NCI-H460 (cell line): ENCODE results near the gene TNIP1. TPM values are rescaled to one million over a fixed set of nuclear protein-coding genes. Genes with fewer than 3 reads are reported as not detected.

ENCODE experiments used
- DNase-seq: peaks from one replicate; pipeline ENCODE4 v3.0.0-alpha.2; 2016; ENCODE audit warnings: low read depth; ENCODE audit errors: extremely low read depth
- total RNA-seq: library from RNA; depleted of rRNA; stranded (reverse); fragments of >200 nt; shearing (Covaris generic); gene quantifications from 2 replicates; pipeline ENCODE4 v1.2.3, GENCODE V29; 2014

Gene TNIP1
- total RNA-seq, 1 experiment from 2014 or later, result 48.3 TPM

DNA sequence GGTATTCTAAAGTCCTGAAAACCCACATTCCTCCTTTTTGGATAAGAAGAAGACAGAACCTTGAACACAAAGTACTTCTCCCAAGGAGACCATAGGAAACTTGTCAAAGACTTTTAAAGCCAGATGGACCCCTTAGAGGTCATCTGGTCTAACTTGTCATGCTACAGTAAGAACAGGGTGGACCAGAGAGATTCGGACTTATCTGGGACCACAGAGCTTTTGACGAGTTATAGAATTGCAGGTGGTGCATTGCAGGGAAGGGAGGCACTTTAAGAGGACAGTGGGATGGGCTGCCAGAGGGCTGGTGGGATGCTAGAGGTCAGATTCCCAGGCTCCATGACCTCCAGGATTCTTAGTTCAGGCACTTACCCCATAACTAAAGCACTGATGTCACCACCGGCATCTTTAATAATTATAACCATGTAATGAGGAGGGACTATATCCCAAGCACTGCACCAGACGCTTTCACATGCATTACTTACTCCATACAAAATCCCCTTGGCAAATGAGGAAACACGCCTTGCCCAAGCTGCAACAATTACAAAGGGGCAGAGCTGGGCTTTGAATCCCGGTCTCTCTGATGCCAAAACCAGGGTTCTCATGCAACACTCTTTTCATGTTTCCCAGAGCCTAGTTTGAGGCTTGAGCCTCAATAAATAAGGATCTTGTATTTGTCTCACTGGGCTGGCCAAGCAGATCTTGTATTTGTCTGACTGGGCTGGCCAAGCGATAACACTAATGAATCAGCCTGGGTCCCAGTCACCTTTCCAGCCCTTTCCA is 73.2 kb downstream of the TNIP1 start:
- DNase-seq, result no peak

DNA sequence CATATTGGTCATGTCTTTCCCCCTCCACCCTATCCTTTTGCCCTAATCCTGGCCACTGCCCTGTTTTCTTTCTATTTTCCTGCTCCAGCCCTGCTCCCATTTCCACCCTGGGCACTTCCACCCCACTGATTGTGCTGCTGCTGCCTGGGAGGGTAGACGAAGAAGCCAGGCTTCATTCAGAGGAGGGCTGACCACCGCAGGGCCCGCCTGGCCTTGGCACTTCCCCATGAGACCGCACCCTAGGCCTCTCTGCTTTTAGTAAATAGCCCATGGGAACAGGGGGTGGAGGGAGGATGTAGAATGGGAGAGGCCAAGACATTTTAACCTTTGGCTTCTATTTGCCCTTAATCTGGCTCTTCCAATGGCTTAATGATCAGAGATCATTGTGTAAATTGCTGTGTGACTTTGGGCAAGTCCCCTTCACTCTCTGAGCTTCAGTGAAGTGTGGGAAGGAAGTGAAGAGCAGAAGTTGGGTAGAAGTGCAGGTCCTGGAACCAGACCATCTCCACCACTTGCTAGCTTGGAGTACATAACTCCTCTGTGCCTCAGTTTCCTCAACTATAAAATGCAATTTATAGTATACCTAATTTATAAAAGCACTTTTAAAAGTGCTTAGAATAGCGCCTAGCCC is 74.0 kb downstream of the TNIP1 start:
- DNase-seq, result no peak

DNA sequence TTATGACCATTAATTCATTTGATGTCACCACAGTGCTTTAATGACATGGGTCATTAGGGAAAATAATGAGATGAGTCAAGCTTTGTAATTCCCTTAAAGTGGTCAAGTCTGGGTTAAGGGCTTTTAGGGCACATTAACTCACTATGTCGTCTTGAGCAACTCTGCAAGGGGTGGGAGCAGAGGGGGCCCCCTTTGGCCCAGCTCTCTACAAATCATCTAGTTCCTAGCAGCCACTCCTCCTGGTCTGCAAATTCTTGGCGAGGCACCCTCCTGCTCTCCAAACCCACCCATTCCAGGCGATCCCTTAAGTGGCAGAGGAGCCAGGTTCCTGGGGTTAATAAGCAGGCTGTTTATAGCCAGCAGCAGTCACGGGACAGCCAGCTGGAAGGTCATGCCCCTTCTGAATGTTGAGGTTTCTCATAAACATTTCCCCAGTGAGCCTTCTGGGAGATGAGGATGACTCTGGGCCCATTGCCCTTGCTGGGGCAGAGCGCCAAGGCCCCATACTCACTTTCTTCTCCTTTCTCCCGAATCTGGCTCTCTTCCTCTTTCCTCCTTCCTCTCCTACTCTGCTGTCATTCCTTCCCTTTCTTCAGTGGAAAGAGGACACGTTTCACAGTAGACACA is 74.8 kb downstream of the TNIP1 start:
- DNase-seq, result no peak

DNA sequence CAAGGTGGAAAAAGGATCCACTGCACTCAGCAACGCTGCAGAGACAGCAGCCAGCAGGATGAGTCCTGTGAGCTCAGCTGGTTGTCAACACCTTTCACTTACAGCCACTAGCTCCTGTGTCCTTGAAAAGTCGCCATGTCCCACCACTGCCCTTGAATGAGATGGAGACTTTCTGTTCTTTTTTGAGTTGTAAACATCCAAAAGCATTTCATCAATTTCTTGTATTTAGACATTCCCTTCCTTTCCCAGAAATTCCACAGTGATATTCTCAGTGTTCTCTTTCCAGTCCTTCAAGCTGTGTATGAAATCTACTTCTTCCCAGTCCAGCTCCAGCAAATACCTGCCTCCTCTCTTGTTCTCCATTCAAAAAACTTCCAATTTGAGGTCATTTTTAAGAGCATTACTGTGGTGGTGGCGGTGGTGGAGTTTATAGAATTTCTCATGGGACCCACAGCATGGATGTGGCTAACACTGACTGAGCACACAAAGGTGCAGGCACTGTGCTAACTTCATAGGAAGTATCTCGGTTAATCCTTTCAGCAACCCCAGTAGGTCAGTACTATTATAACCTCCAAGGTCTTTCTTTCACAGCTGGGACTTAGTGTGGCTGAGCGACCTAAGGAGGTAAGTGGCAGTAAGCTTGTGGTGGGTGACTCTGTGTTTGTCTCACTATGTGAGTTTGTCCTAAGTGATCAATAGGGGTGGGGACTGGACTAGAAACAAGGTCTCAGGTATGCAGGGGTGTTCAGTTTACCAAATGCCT is 75.5 kb downstream of the TNIP1 start:
- no peak for DNase-seq

DNA sequence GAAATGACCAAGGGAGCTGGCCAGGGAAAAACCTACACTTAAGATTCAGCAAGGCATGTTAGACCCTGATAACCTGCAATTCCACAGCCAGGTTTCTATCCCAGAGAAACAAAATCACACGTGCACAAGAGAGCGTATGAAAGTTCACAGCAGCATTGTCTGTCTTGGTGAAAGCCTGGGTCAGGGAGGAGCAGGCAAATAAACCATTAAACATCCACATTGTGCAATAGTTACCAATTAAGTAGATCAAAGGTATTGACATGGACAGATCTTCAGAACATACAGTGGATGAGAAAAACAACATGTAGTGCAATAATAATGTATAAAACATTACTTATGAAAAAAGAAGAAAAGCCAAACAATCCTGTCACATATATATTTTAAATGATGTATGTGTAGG is 76.3 kb downstream of the TNIP1 start:
- DNase-seq, result no peak

DNA sequence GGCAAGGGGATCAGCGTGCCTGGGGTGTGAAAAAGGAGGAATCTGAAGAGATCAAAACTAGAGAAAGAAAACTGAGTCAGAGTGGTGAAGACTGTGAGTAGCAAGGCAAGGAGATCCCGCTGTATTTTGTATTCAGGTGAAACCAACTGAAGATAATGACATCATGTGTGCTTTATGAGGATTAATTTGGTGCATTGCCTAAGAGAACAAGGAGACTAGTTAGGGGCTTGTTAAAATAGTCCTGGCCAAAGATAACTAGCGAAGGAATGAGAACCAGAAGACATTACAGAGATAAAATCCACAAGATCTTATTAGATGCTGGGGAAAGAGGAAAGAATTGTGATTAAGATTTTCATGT is 77.4 kb downstream of the TNIP1 start:
- DNase-seq, result no peak

DNA sequence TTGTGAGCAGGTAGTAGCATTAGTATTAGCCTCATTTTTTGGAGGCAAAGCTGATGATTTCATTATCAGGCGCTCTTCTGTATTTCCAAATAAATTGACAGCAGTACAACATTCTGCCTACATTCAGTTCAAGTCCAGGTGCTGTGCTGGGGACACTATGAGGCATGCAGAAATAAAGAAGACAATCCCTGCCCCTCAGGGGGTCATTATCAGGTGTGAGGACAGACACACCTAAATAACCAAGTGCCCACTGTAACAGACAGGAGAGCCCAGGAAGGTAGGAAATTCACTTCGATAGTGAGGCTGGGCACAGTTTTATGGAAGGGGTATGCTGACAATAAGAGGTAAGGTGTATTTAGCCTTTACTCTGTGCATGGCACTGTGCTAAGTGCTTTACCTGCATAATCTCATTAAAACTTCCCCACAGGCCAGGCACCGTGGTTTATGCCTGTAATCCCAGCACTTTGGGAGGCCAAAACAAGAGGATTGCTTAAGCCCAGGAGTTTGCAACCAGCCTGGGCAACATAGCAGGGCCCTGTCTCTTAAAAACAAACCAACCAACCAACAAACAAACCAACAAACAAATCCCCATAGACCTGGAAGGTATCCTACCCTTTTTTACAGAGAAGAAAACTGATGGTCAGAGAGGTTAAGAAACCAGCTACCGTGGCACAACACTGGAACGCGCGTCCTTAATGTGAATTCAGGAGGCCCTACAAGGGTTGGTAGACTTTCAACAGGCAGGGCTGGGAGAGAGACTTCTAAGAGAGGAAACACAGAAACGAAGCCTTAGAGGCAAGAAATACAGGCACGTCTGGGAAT is 77.9 kb downstream of the TNIP1 start:
- DNase-seq, result no peak

DNA sequence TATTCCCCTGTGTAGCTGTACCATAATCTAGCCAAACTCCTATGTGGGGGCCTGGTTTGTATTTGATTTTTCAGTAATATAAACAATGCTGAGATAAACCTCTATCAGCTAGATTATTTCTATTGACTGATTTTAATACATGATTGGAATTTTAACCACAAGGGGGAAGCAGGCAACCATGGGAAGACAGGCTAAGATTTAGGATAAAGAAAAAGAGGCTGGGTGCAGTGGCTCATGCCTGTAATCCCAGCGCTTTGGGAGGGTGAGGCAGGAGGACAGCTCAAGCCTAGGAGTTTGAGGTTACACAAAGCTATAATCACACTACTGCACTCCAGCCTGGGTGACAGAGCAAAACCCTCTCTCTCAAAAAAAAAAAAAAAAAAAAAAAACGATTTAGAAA is 78.6 kb downstream of the TNIP1 start:
- DNase-seq, result peak; percentile 43

DNA sequence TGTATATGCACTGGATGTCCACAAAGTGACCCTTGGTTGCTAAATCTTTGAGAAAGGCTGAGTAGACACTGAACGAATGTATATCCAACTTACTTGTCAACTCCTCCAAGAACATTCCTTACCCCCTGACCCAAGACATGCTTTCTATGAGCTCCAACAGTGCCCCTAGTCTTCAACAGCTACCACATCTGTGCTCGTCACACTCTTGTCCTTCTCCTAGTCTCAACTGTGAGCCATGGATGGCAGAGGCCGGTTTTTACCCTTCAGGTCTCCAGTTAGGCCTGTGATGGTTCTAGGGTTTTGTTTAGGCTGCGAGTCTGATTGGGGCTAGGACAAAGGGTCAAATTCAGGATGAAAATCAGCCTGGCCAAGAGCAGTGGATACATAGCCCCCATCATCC is 79.4 kb downstream of the TNIP1 start:
- no peak for DNase-seq

DNA sequence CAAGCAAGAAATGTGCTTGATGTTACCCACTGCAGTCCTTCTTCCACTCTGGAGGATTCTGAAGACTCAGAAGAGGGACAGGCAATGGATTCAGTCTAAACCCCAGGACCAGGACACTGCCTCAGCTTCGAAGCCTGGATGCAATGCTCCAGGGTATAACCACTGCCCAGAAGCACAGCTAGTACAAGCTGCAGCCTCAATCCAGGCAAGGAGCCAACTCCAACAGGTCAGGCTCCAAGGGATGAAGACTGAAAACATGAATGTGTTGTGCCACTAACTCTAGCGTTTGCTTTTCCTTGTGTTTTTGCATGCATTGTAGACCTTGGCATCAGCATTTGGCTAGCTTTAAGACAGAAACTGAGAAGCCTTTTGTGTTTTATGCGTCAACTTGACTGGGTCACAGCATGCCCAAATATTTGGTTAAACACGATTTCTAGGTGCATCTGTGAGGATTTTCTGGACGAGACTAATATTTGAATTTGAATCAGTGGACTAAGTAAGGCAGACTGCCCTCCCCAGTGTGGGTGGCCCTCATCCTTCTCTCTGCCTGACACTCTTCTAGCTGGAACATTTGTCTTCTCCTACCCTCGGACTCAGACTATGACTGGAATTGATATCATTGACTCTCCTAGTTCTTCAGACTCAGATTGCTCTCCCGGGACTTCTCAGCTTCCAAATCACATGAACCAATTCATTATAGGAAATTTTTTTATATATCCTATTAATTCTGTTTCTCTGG is 81.0 kb downstream of the TNIP1 start:
- DNase-seq, result no peak

DNA sequence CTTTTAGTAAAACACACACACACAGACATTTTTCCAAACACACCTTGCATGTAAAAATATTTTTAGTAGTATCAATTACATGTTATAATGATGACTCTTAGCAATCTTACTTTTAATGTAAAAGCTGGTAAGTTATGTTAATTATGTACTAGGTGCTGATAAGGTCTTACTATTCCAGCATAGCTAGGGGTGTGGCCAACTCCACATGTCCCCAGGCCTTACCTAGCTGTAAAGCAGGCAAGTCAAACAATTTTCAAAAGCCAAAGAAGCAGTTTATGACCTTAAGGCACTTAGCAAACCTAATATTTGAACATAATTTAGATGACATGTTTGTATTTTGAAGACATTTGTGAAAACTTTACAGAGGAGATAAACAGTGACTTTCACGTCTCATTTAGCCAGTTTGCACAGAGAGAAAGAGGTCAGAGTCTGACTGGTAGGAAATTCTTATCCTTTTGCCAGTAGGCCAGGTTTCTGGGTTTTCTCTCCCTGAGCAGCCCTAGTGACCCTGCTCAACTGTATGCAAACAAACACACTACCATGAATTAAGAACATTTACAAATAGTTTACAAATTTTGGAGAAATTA is 86.9 kb downstream of the TNIP1 start:
- no peak for DNase-seq

DNA sequence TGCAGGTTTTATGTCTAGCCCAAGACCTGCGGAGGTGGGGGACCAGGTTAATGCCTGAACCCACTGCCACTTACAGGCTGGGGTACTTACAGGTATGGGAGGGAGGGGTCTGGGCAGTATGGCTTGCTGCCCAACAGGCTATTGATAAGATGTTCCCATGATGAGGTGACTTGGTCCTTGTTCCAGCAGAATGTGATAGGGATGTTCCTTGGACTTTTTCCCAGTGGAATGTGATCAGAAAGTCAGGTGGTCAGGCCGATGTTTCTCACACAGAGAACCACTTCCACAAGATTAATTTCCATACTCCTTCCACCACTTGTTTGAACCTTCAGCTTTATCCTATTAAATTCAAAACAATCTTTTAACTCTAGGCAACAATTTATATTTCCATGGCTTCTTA is 87.4 kb downstream of the TNIP1 start:
- no peak for DNase-seq

DNA sequence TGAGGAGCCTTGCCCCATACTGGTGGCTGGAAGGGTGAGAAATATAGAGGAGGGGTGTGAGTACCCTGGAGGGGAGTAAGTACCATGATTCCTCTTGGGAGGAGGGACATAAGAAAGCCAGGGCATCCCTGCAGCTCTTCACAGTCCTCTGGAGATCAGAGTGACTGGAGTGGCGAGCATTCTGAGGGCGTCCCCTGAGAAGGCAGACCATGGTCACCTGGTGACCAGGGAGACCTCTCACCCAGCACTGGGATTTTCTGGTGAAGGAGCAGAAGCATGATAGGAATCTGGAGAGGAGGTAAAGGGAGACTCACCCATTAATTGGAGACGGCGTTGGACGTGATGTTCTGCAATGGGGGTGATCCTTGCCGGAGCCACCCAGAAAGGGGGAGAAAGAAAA is 88.1 kb downstream of the TNIP1 start:
- DNase-seq, result no peak

DNA sequence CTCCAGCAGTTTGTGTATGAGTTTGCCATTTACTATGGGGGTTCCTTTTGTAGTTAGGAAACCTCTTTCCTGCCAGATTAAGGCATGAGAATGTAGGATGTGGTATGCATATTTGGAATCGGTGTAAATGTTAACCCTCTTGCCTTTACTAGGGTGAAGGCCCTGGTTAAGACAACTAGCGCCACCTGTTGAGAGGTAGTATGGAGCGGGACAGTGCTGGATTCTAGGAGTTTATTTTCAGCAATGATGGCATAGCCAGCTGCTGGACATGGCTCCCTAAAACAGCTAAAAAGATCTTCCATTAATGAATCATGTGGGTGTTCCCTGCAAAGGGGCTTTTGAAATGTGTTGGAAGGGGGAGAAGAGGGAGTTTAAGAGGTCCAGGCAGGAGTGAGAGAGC is 91.1 kb downstream of the TNIP1 start:
- no peak for DNase-seq

DNA sequence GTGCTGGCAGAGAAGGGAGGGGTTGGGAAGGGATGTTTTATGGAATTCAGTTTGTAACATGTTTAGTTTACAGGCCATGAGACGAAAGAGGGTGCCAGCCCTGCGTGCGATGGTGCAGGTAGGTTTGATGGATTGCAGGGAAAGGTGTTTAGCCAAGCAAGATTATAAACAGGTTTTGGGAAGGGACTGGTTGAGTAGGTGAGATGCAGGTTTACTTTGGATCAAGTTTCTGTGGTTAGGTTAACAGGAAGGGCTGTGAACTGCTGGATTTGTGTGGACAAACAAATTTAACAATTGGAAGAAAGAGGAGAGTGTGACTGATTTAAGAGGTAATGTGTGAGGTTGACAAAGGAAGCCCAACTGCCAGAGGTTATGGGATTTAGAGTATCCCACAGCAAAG is 93.1 kb downstream of the TNIP1 start:
- no peak for DNase-seq
